GM21423 (cell line): ENCODE results near the gene SLC22A6.
"Not testable (repeated sequence)": the region's sequence is repeated elsewhere in the genome, so short reads cannot be mapped to it uniquely, and the experiment has no call there.

ENCODE experiments used
- ATAC-seq: cut with Tn5 transposase; IDR thresholded peaks from one replicate; pipeline ENCODE4 v1.9.1; 2021; ENCODE audit warnings: mild to moderate bottlenecking, moderate library complexity; ENCODE audit not compliant: unreplicated experiment

The SLC22A6 gene

DNA sequence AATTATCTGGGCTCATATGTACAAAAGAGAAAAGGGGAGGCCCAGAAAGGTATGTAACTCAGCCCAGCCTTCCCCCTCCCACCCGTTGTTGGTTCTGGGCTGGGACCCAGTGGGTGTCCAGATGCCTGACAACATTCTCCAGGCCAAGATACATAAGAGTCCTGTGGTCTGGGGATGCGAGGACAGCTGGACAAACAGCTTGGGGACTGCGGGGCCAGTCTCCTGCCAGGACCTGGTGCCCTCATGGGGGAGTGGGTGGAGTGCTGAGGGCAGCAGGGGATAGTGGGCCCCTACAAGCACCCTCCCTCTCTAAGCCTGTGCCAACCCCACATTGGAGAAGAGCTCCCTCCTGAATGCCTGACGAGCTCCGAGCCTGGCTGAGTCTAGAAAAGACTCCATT lies 3.5 kb upstream of the SLC22A6 start:
- ATAC-seq = no peak

DNA sequence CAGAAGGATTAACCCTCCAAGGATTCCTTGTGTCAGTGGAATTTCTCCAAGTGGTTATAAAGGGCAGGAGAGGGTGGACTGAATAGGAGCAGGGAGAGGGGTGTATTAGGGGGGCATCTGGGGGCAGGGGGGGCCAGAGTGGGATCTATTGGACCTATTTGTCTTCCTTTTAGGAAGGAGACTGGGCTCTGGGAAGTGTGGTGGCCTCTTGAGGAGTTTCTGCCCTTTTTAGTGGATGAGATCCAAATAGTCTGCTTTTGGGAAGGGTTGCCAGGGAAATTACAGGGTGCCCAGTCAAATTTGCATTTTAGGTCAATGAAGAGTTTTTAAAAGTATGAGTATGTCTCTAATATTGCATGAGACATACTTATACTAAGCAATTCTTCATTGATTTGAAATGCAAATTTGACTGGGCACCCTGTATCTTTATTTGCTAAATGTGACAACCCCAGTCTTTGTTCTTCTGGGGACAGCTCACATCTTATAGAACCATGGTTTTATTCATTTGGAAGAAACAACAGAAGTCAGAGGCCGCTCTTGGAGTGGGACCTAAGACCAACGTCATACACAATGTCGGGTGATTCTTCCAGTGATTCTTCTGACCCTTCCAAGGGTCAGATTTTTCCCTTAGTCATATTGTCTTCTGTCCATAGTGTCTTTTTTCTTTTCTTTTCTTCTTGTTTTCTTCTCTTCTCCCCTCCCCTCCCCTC lies 429 bp upstream of the SLC22A6 start:
- ATAC-seq = no peak

DNA sequence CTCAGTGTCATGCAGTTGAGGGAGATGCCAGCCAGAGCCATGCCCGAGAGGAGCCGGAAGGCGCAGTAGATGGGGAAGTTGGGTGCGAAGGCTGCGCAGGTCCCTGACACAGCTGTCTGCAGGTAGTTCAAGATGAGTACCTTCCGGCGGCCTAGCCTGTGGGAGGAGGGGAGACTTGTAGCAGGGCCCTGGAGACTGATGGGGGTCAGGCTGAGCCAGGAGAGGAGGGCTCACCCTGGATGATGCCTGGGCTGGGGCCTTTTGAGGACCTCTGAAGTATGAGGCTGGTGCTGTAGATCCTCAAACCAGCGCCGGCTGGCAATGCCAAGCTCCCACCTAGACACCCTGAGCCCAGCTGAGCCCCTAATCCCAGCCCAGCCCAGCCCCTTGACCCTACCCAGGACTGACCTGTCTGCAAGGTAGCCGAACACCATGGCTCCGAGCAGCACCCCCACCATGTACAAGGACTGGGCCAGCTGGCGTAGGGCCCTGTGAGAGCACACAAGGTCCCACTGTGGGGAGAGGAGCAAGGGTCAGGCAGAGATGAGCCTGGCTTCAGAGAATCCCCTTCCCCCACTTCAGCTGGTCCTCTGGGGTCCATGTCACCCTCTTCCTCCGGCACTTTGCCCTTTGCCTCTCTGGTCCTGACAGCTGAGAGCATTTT lies 1.1 kb downstream of the SLC22A6 start:
- ATAC-seq = no peak

DNA sequence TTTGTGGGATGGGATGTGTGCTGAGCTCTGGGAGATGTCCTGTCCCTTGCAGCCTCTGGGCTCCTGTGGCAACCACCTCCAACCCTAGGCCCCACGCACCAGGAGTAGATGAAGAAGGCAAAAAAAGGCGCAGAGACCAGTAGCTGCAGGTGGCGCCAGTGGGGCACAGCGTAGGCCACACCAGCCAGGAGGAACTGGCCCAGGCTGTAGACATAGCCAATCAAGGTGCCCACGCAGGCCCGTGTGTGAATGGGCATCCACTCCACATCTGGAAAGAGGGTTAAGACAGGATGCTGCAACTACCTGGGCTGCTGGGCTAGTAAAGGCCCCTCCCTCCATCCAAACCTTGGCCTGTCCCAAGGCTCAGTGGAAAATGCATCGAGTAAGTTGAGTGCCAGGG lies 3.0 kb downstream of the SLC22A6 start:
- no peak for ATAC-seq

DNA sequence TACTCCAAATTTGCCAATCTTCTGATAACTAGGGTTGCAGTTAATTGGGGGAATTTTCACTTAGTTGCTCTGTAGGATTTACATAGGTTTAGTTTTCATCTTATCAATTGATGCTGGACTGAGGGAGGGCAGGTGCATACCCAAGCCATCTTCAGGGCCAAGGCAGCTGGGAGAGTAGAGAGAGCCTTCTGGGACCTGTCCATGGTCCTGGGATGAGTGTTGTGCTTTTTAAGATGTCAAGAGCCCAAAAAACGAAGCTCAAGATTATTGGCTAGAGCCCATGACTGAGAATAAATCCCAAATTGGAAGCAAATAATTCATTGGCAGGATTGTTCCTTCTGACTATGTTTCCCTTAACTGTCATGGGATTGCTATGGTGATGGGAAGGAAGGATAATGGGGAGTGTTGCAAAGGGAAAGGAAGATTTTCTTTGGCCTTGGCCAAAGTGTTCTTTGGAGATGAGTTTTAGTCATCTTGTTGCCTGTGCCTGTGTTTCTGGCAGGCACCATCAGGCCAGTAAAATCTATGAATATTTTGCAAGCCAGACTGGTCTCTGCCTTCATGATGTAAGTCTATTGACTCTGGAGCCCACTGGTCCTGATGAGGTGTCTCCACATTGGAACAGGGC lies 4.5 kb downstream of the SLC22A6 start:
- no peak for ATAC-seq

DNA sequence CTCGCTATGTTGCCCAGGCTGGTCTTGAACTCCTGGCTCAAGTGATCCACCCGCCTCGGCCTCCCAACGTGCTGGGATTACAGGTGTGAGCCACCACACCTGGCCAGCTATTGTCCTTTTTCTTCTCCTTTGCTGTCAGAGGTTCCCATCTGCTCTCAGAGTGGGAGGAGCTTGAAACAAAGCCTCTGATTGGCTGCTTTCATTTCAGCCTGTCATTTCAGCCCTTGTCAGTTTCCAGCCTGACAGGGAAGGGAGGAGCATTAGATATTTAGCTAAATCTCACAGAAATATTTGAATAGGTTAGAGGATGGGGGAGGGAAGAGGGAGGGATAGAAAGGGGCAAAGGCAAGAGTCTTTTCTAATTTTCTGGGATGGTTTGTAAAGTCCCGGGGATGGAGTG lies 8.7 kb downstream of the SLC22A6 start:
- ATAC-seq = no peak

DNA sequence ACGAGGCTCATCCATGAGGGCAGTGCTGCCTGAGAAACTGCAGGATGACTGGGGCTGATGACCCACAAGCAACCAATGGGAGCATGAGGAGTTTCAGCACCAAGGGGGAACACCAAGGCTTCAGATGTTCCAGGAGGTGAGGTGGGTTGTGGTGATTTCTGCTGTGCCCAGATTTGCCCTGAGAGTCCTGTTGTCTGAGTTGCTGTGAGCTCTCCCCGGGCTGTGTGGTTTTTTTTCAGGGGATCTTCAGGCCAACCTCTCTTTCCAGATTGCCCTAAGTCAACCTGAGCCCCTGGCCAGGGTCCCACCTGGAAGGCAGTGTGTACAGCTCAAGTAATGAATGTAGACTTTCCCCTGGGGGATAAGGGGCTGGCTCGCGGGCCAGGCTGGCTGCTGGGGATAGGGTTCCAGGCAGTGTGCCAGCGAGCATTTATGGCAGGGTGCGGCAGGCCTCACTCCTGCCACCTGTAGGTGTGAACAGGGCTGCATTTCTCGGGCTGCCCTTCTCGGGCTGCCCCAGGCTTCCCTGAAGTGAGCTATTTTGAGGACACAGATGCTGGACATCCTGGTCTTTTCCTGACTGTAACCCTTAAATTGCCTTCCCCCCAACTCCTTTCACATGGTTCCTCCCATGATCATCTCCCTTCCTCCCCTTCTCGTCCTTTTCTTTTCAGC lies 9.8 kb downstream of the SLC22A6 start:
- ATAC-seq = no peak

DNA sequence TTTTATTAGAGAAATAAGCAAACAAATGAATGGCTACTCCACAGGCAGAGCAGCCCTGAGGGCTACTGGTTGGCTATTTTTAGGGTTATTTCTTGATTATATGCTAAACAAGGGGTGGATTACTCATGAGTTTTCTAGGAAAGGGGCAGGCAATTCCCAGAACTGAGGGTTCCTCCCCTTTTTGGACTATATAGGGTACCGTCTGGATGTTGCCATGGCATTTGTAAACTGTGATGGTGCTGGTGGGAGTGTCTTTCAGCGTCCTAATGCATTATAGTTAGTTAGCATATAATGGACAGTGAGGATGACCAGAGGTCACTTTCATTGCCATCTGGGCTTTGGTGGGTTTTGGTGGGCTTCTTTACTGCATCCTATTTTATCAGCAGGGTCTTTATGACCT lies 19.2 kb downstream of the SLC22A6 start:
- ATAC-seq = no peak

DNA sequence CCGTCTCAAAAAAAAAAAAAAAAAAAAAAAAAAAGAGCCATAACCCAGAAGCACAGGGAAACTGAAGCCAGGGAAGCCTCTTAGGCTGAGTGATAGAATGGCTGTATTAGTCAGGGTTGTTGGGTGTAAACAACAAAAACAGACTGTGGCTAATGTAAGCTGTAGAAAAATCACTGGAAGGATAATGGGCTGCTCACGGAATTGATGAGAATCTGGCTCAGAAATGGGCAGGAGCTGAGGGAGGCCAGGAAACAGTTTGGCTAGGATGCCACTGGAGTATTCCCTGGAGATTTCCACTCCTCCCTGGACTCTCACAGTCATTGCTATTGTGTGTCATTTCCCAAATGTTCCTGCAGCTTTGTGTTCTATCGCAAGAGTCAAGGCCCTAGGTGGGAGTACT lies 22.4 kb downstream of the SLC22A6 start:
- ATAC-seq = no peak

DNA sequence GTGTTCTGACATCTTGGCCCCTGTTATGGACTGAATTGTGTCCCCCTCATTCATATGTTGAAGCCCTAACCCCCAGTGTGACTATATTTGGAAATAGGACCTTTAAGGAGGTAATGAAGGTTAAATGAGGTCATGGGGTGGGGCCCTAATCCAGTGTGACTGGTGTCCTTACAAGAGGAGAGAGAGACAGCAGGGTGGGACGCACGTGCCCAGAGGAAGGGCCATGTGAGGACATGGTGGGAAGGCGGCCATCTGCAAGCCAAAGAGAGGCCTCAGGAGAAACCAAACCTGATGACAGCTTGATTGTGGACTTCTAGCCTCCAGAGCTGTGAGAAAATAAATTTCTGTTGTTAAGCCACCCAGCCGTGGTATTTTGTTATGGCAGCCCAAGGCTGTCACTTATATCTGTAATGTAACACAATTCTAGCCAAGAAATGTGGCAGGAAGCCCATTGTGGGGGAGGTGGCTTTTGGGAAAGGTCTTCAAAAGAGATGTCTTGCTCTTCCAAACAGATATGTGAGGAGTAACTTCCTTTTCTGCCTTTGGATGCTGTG lies 23.7 kb downstream of the SLC22A6 start:
- no peak for ATAC-seq

DNA sequence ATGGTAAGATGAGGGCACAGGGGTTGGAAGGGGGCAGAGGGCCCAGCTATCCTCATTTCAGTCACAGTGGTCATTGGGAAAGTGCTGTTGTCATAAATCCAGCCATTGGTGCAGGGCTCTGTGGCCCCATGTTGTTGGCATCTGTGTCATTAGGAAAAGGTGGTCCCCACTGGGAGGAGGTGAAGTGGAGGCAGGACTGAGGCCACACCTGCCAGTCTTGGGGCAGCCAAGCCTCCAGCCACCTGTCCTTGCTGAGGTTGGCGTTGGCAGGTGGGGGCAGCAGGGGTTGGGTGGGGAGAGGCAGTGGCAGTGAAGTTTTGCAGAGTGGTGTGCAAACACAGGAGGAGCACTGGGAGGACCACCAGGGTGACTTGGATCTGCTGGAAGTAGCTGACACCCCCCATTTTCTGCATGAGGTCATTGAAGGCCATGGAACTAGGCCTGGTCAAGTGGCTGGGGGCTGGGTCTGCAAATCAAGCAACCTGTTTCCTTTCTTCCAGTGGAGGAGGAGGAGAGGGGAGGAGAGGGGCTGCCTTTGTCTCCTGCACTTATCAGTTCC lies 25.3 kb downstream of the SLC22A6 start:
- ATAC-seq = no peak

DNA sequence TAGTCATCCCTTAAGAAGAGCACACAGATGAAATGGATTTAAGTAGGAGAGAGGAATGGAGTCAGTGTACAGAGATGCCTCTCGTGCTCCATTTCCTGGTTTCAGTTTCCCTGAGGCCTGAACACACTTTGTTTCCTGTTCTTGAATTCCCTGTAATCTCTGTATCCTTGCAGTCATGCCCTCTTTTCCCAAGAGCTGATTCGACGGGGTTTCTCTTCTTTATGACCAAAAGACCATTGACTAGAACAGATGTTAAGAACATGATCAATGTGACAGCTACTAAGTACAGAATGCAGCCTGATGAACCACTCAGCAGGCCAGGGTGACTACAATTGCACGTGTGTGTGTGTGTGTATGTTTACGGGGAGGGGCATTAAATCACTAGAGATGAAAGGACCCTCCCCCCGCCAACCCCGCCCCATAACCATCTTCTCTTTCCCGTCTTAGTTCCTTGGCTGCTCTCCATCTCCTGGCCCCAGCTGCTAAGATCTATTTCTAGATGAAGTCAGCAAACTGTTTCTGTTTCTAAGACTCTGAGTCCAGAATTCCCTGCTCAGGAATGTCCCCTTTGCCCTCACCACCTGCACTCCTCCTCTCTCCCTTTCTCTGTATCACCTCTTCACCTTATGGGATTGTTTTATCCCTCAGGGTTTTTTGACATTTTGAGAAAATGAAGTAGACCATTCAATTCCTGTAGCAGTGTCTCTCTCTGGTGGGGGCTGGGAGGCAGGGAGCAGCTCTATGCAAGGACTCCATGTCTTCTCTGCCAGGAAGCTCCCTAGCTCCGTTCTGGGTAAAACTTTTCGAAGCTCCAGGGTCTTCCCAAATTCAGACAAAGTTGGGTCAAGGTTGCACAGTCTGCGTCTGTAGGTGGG lies 26.0 kb downstream of the SLC22A6 start:
- ATAC-seq = no peak

DNA sequence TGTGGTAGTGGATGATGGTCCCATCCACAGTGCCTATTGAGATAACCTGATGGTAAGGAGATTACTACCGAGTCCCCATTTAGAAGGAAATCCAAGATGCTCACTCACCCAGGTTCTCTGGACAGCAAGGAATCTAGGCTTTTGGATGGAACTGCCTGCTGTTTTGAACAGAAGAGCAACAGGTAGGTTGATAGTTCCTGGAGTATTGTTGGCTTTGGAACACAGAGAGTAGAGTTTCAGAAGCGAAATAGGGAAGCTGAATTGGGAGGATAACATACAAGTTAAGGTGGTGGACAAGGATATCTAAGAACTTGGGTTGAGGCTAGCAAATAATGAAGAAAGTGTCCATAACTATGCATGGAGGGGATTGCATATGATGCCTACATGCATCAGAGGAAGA lies 27.6 kb downstream of the SLC22A6 start:
- ATAC-seq = no peak

DNA sequence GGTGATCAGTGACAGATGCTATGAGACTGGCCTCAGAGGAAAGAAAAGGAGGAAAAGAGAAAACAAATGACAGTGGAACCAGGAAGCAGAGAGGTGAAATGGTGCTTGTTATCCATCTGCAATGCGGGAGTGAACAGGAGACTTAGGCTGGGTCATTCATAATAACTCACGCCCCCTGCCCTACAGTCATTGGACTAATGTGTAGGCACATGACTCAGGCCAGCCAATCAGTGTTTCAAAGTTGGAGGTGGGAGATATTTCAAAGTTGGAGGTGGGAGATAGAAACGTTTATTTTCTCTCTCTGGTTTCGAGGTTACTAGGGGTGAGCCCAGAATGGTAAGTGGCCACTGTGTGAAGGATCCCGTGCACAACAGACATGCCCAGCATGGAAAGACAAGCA lies 30.3 kb downstream of the SLC22A6 start:
- no peak for ATAC-seq

DNA sequence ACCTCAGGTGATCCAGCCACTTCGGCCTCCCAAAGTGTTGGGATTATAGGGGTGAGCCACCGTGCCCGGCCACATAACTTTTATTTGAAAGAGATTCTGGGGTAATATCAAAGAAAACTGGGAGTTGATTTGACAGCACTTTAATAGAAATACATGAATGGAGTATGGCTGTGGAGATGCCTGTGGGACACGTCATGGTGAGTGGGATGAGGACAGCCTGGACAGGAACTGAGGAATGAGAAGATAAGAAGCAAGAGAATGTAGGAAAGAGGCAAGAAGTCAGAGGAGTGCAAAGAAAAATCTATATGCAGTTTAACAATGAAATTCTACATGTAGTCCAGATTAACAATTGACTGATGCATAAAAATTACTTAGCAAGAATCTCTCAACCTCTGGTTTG lies 31.0 kb downstream of the SLC22A6 start:
- no peak for ATAC-seq

DNA sequence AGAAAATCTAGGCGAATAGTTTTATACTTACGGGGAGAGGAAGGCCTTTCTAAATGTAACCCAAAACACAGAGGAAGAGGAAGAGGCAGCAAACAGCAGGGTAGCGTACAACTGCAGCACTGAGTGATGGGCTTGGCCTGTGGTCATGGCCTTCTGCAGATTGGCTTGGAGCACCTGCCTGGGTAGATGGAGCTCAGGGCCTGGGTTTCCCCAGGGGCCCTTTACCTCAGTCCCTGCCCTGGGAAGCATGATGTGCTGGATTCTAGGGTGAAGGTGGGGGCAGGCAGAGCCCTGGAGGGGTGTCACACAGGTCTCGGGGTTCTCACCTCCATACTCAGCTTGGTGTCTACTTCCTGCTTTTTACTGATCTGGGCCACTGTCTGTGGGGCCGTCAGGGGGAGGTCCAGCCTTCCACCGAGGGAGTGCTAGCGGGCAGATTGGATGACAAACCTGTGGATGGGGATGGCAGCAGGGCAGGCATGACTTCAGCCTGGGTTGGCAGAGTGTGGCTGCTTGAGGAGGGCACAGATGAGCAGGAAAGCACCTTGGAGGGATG lies 35.9 kb downstream of the SLC22A6 start:
- ATAC-seq = no peak

DNA sequence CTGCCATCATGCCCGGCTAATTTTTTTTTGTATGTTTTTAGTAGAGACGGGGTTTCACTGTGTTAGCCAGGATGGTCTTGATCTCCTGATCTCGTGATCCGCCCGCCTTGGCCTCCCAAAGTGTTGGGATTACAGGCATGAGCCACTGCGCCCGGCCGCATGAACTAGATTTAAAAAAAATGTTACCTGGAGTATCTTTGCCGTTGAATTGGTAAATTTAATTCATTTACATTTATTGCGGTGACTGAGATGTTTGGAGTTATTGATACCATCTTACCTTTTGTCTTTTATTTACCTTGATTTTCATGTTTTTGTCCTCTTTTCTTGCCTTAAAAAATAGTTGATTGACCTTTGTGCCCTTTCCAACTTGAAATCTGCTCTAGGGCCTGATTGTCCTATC lies 39.2 kb downstream of the SLC22A6 start:
- not testable (repeated sequence) for ATAC-seq

DNA sequence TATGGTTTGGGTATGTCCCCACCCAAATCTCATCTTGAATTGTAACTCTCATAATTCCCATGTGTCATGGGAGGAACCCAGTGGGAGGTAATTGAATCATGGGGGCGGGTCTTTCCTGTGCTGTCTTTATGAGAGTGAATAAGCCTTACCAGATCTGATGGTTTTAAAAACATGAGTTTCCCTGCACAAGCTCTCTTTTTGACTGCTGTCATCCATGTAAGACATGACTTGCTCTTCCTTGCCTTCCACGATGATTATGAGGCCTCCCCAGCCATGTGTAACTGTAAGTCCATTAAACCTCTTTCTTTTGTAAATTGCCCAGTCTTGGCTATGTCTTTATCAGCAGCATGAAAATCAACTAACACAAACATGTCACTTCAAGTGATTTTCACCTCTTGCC lies 47.2 kb downstream of the SLC22A6 start:
- ATAC-seq = not testable (repeated sequence)

DNA sequence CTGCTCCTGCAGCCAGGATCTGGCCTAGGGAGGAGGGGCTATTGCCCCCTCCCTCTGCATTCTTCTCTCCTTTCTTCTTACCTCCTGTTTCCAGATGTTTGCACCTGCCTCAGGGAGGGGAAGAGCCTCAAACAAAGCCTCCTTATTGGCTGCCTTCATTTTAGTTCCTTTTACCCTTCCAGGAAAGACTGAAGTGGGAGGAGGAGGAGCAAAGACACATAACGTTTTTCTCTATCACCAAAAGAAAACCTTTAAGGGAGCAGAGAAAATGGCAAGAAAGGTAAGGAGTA lies 50.3 kb downstream of the SLC22A6 start:
- no peak for ATAC-seq
